Esophagus squamous epithelium (tissue), 4 donors: Measurements from ENCODE around the gene CLIC4.

ENCODE experiments used
- POLR2A ChIP-seq, 4 donors: fragments of 450-650 bp; IDR thresholded peaks; one replicate each; pipeline ENCODE4 v1.6.1; 2017; ENCODE audit warnings: antibody characterized with exemption in 4 of 4, mild to moderate bottlenecking in 4 of 4, moderate library complexity in 3 of 4
- TF ChIP-seq, protein P1 (sequence below), 6 experiments: fragments of 450-650 bp in 4 of 6; fragments of 200-600 bp in 2 of 6; sonication (generic) in 2 of 6; IDR thresholded peaks; one replicate each; pipeline ENCODE4 v1.5.1; 2016 to 2019; ENCODE audit warnings: antibody characterized with exemption in 6 of 6, mild to moderate bottlenecking in 4 of 6, moderate library complexity in 4 of 6

DNA sequence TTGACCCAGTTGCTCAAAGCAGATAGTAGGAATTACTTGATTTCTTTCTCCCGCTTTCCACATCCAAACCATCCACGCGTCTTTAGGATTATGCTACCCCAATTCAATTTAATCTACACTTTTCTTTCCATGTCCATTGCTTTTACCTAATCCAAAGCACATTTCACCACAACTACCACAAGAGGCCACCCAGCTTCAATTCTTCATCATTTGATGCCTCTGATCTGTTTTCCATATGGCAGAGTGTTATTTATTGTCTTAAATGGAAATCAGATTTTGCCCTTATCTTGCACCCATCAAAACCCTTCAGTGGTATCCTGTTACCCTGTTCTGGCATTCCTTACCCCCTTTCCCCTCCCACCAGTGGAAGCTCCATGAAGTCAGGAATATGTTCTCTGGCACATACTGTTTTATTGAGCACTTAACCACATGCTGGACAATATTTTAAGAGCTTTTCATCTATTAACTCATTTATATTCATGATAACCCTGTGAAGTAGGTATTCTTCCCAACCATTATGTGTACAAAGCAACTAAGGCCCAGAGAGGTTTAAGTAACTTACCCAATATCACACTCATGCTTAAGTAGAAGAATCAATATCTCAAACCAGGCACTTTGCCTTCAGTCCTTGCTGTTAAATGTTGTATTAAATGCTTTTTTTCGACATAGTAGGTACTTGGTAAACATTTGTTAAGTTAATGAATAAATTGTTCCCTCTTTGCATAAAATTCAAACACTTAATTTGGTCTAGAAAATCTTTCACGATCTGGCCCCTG, 34.6 kb downstream of the CLIC4 start:
- TF ChIP-seq, protein P1, sequence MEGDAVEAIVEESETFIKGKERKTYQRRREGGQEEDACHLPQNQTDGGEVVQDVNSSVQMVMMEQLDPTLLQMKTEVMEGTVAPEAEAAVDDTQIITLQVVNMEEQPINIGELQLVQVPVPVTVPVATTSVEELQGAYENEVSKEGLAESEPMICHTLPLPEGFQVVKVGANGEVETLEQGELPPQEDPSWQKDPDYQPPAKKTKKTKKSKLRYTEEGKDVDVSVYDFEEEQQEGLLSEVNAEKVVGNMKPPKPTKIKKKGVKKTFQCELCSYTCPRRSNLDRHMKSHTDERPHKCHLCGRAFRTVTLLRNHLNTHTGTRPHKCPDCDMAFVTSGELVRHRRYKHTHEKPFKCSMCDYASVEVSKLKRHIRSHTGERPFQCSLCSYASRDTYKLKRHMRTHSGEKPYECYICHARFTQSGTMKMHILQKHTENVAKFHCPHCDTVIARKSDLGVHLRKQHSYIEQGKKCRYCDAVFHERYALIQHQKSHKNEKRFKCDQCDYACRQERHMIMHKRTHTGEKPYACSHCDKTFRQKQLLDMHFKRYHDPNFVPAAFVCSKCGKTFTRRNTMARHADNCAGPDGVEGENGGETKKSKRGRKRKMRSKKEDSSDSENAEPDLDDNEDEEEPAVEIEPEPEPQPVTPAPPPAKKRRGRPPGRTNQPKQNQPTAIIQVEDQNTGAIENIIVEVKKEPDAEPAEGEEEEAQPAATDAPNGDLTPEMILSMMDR (IDR thresholded peaks at IDR 0.05), result no peak
- TF ChIP-seq POLR2A (IDR thresholded peaks at IDR 0.05), result no peak
